Stimulated activated CD8-positive, alpha-beta memory T cell treated with anti-CD3 and anti-CD28 coated beads, Interleukin-4, amount 100 ng/mL, for 24 hours (primary cell): ENCODE results near the gene SDE2.
"Not testable (repeated sequence)": the region's sequence is repeated elsewhere in the genome, so short reads cannot be mapped to it uniquely, and the experiment has no call there.

Experiments
- DNase-seq: peaks from one replicate; pipeline ENCODE4 v3.0.0-alpha.2; 2020; ENCODE audit warnings: low read depth

SDE2 gene

GRCh38 chr1:225975146-225975545 is 24.0 kb downstream of the SDE2 start:
- DNase-seq, result not testable (repeated sequence)

GRCh38 chr1:225974454-225974853 is 24.7 kb downstream of the SDE2 start:
- no peak for DNase-seq

- no peak for DNase-seq
These were observed 26.0 kb downstream of the SDE2 start for GRCh38 chr1:225973158-225973557.

- DNase-seq, result no peak
These were observed 26.6 kb downstream of the SDE2 start for GRCh38 chr1:225972344-225973152.

- not testable (repeated sequence) for DNase-seq
These were observed 28.5 kb downstream of the SDE2 start for GRCh38 chr1:225970592-225971157.

- not testable (repeated sequence) for DNase-seq
These were observed 29.4 kb downstream of the SDE2 start for GRCh38 chr1:225969751-225970150.

GRCh38 chr1:225965231-225965630 is 33.9 kb downstream of the SDE2 start:
- DNase-seq, result no peak

GRCh38 chr1:225963735-225964530 is 35.2 kb downstream of the SDE2 start:
- no peak for DNase-seq

GRCh38 chr1:225962440-225962975 is 36.6 kb downstream of the SDE2 start:
- peak; percentile 61 for DNase-seq

- DNase-seq, result no peak
These were observed 37.3 kb downstream of the SDE2 start for GRCh38 chr1:225961659-225962439.

GRCh38 chr1:225958041-225958440 is 41.1 kb downstream of the SDE2 start:
- no peak for DNase-seq

- DNase-seq, result no peak
These were observed 44.4 kb downstream of the SDE2 start for GRCh38 chr1:225954753-225955152.

- DNase-seq, result no peak
These were observed 45.8 kb downstream of the SDE2 start for GRCh38 chr1:225953315-225953714.

GRCh38 chr1:225950905-225951497 is 48.1 kb downstream of the SDE2 start:
- no peak for DNase-seq

- DNase-seq, result no peak
These were observed 50.1 kb downstream of the SDE2 start for GRCh38 chr1:225949041-225949440.

GRCh38 chr1:225946803-225947202 is 52.3 kb downstream of the SDE2 start:
- no peak for DNase-seq

GRCh38 chr1:225946082-225946620 is 53.0 kb downstream of the SDE2 start:
- DNase-seq, result no peak

- no peak for DNase-seq
These were observed 53.6 kb downstream of the SDE2 start for GRCh38 chr1:225945564-225945963.

- no peak for DNase-seq
These were observed 54.2 kb downstream of the SDE2 start for GRCh38 chr1:225944951-225945350.

- DNase-seq, result no peak
These were observed 54.8 kb downstream of the SDE2 start for GRCh38 chr1:225944387-225944786.

GRCh38 chr1:225943582-225943981 is 55.6 kb downstream of the SDE2 start:
- no peak for DNase-seq
